GM21390 (cell line): ENCODE results near the gene LIME1.

Source experiments
- ATAC-seq: cut with Tn5 transposase; IDR thresholded peaks from one replicate; pipeline ENCODE4 v1.9.1; 2021; ENCODE audit not compliant: unreplicated experiment

The LIME1 gene

GRCh38 chr20:63696628-63697356 is 39.7 kb upstream of the LIME1 start, which contains the start of gene TNFRSF6B:
Gene TNFRSF6B, plus strand, starts transcription at chr20:63696652. Its CDS starts 116 bp downstream, at chr20:63696768.
- no peak for ATAC-seq

DNA sequence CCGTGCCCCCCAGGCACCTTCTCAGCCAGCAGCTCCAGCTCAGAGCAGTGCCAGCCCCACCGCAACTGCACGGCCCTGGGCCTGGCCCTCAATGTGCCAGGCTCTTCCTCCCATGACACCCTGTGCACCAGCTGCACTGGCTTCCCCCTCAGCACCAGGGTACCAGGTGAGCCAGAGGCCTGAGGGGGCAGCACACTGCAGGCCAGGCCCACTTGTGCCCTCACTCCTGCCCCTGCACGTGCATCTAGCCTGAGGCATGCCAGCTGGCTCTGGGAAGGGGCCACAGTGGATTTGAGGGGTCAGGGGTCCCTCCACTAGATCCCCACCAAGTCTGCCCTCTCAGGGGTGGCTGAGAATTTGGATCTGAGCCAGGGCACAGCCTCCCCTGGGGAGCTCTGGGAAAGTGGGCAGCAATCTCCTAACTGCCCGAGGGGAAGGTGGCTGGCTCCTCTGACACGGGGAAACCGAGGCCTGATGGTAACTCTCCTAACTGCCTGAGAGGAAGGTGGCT is 39.1 kb upstream of the LIME1 start:
- ATAC-seq, result no peak

- ATAC-seq, result no peak
Measured at GRCh38 chr20:63697868-63698545, 38.5 kb upstream of the LIME1 start.

GRCh38 chr20:63698739-63699465 is 37.6 kb upstream of the LIME1 start:
- ATAC-seq, result no peak

- ATAC-seq, result no peak
Measured at GRCh38 chr20:63699466-63700198, 36.8 kb upstream of the LIME1 start.

- ATAC-seq, result no peak
Measured at GRCh38 chr20:63700199-63701050, 36.0 kb upstream of the LIME1 start.

DNA sequence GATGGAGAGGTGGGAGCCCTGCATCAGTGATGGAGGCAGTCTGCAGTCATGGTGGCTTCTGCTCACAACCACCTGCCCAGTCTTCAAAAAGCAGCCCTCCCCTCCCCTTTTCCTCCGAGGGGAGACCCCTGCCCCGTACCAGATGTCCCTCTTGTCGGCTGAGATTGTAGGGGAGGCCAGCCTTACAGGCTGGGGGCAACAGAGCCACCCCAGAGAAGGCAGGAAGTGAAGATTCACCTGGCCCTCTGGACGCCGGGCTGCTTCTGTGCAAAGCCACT is 35.5 kb upstream of the LIME1 start:
- no peak for ATAC-seq

GRCh38 chr20:63701329-63702035 is 35.0 kb upstream of the LIME1 start:
- ATAC-seq, result no peak

- no peak for ATAC-seq
Measured at GRCh38 chr20:63702036-63702665, 34.3 kb upstream of the LIME1 start.

GRCh38 chr20:63702751-63703470 is 33.6 kb upstream of the LIME1 start:
- ATAC-seq, result no peak

DNA sequence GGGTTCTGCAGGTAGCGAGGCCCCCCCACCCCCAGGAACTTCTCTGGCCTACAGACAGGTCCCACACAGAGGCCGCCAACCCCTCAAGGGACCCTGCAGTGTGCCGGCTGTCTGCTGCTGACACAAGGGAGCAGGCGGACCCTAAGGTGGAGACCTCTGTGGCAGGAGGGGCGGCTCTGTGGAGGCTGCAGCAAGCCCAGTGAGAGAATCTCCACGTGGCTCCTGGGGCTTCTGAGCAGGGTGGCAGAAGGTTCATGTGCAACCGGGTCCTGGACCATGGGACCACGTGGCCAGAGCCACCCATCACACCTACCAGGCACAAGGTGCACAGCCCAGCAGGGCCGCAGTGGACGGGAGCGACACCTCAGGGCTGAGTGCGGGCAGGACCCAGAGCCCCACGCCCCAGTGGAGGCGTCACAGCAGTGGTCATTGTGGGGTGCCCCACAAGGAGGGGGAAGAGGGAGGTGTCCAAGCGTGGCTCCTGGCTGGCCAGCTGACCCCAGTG is 32.9 kb upstream of the LIME1 start:
- ATAC-seq, result no peak

DNA sequence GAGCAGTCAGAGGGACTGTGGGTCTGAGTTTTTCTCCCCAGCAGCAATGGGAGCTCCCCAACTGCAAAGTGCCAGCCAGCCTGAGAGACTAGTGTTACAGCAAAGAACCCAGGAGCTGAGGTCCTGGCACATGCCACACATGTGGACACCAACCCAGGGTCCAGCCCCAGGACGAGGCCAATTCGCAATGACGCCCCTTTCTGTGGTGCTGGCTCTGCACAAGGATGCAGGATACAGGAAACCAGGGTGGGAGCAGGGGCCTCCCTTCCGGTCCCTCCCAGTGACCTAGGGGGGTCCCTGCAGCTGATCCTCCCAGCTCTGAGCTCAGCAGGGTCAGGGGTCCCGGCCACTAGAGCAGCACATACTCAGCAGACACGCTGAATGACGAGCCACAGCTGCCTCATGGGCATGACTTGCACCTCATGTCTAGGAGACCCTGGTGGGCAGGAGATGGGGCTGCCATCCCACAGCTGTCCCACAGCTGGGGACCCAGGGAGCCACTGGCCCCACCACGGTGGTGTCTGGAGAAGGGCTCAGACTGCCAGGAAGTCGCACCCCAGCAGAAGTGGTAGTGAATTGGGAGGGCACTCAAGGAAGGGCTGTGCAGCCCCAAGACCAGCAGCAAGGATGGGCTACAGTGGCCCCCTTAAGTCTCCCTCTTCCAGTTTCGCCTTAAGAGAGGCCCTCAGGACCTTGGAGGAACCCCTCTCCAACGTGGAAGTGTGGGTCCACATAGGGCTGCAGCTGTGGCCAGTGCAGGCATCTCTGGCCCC is 32.3 kb upstream of the LIME1 start:
- no peak for ATAC-seq

DNA sequence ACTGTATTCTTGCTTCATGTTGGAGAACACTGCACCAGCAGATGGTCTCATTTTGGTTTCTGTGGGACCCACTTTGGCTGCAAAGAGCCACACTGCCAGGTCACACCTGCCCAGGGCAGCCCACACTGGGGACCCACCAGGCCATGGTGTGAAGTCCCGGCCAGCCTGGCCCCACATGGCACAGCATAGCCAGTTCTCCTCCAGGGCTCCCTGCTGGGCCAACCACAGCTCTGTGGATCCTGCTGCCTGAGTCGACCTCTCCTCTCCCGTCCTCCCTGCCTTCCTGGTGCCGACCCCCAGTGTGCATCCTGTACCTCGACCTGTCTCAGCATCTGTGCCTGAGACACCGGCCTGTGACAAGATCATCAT is 31.7 kb upstream of the LIME1 start:
- ATAC-seq, result no peak

GRCh38 chr20:63705232-63706026 is 31.0 kb upstream of the LIME1 start:
- ATAC-seq, result no peak

GRCh38 chr20:63706027-63706695 is 30.3 kb upstream of the LIME1 start:
- no peak for ATAC-seq

DNA sequence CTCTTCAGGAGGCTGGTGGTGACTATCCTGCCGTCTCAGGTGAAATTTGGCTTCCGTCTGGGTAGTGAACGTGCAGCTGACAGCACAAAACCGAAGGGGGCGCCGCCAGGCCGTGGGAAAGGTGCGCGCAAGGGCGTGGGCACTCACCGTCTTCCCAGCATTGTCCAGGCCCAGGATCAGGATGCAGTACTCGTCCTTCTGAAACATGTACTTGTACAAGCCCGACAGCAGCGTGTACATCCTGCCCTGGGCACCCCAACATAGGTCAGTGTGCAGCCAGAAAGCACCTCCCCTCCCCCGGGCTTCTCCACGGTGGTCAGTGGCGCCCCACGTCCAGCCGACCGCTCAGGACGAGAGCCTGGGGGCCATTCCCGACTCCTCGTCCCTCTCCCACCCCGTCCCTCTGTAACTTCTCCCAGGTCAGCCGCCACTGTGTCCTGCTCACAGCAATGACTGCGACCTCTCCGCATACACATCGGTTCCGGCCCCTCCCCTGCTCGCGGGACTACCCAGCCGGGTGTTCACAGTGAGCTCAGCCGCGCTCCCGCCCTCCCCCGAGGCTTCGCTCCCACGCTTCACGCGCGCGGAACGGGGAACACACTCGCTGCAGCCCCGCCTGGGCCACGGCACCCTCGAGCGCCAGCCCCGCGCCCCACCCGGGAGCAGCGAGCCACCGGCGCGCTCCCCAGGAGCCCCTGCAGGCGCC is 29.5 kb upstream of the LIME1 start:
- ATAC-seq, result no peak
